Erythroblast (primary cell): ENCODE data around the gene PADI3.

ENCODE experiments used
- GATA1 ChIP-seq: IDR thresholded peaks from 2 replicates; pipeline ENCODE4 v1.6.1; 2011; ENCODE audit warnings: low read depth, mild to moderate bottlenecking, control low read depth, low read length, moderate library complexity
- POLR2A ChIP-seq: IDR thresholded peaks from 2 replicates; pipeline ENCODE4 v1.6.1; 2011; ENCODE audit warnings: mild to moderate bottlenecking, low read length

DNA sequence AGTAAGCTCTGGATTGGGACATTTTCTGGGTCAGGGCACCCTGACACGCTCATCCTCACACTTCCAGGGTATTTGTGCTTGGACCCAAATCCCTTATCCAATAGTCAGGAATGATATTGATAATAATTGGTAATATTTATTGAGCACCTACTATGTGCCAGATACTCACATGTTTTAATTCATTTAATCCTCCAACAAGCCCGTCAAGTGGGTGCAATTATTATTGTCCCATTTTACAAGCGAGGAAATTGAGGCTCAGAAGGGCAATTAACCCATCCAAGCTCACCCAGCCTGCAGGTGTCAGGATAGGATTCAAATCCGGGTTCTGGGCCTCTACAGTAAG lies 11.4 kb upstream of the PADI3 start:
- TF ChIP-seq POLR2A (no peak), GATA1 (no peak)
